Hypothalamus (tissue), 51 donors: ENCODE data around the gene IGSF10.

Source experiments
- DNase-seq, 51 donors: peaks; one replicate each; lab custom pipeline; 2025; lab: John Stamatoyannopoulos, UW

Gene IGSF10

GRCh38 chr3:151462278-151462780 is 1.5 kb upstream of the IGSF10 start:
- DNase-seq = no peak

GRCh38 chr3:151460228-151460627 is 633 bp downstream of the IGSF10 start:
- no peak for DNase-seq

- DNase-seq = no peak
Measured at GRCh38 chr3:151459358-151459757, 1.5 kb downstream of the IGSF10 start.

- no peak for DNase-seq
Measured at GRCh38 chr3:151456065-151456464, 4.8 kb downstream of the IGSF10 start.

DNA sequence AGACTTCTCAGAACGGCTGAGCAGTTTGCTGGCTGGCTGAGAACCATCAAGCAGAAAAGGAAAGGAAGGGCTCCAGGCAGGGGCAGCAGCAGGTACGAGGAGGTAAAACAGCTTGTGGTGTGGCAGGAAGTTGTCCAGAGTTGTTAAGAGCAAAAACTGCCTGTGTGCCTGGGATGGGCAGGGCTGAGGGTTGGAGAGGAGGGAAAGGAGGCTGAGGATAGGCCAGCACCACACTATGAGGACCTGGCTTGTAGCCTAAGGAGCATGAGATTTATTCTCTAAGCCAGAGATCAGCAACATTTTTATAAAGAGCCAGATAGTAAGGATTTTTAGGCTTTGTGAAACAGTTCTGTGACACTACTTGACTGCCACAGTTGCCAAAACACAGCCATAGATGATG is 8.0 kb downstream of the IGSF10 start:
- no peak for DNase-seq

DNA sequence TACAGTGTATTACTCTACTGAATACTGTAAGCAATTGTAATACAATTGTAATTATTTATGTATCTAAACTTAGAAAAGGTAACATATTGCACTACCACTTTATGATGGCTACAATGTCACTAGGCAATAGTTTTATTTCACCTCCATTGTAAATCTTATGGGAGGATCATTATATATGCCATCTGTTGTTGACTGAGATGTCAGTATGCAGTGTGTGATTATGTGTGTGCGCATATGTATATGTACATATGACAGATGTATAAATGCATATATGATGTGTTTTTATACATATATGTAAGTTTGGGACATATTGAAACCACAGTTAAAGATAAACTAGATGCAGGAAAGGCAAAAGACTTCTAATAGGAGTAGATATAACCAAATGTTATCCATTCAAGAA is 8.5 kb downstream of the IGSF10 start:
- DNase-seq = no peak

GRCh38 chr3:151446002-151446340 is 14.9 kb downstream of the IGSF10 start:
- DNase-seq = no peak

GRCh38 chr3:151445273-151446001 is 15.4 kb downstream of the IGSF10 start:
- DNase-seq = no peak

DNA sequence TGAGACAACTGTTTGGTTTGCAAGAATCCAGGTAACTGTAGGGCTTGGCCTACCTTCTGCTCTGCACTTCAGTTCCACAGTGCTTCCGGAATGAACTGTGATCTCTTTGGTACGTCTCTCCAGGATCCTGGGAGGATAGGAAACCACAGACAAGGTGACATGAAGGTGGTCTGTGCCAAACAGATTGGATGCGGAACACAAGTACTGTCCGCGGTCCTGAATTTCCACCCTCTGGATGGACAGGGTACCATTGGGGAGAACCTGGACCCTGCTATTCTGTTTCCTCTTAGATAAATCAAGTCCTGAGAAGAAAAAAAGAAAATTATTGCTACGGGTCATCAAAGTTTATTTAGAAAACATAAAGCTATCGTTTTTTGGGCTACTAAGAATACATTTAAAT is 17.3 kb downstream of the IGSF10 start:
- no peak for DNase-seq

DNA sequence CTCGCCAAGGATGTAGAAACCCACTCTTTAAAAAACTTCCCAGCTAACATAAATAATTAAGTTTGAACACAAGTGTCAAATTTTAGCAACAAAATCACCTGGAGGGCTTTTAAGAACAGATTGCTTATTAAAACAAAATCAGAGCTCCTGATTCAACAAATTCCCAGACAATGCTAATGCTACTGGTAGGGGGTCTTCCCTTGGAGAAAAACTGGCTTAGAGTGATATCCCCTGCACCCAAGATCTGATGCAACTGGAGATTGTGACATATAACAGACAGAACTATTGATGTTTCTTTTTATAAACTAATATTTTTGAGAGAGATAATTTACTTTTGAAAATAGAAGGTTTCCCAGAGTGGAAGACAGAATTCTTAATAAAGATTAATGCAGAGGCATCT is 19.9 kb downstream of the IGSF10 start:
- no peak for DNase-seq

DNA sequence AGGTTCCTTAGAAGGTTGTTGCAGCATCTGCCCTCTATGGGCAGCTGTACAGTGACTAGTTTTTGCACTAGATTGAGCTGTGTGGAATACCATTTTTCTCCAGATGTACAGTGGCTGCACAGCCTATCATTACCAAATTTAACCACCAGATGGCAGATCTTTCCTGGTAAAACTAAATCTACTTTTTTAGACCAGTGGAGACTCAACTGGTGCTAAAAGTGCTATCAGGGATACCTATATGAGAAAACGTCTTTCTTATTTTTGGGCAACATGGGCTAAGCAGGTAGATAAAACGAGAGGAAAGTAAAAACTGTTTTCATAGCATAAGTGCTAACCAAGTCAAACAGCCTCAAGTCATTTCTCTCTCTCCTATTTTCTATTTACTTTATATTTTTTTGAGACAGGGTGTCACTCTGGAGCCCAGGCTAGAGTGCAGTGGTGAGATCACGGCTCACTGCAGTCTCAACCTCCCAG is 21.2 kb downstream of the IGSF10 start:
- DNase-seq = peak in 2 of 51 donors; percentile 40 to 49

- no peak for DNase-seq
Measured at GRCh38 chr3:151437906-151438305, 23.0 kb downstream of the IGSF10 start.

DNA sequence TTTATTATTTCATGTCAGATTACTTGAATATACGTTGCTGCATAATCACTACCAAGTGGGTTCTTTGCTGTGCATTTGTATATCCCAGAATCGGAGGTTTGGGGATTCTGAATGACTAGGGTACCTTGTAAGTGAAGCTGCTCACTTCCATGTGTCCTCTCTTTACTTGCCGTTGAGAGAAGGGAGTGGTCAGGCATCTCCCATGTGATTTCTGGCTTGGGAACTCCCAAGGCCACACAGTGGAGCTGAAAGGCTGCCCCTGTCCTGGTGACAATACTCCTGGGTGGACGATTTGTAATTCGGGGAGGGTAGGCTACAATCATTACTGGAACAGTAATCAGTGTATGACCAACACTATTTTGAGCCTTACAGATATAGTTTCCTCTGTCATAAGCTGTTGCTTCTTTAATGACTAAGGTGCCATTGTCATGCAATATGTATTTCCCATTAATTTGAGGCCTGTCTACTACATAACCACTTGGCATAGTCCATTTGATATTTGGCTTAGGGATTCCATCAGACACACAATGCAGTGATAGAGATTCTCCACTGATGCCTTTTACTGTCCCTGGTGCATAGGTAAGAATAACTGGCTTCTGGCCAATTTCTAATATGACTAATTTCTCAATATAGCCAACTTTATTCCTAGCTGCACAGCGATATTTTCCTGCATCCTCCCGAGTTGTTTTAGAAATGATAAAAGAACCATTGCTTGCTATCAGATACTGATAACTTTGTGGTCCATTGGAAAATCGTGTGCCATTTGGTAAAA is 24.0 kb downstream of the IGSF10 start:
- no peak for DNase-seq

GRCh38 chr3:151434151-151434890 is 26.5 kb downstream of the IGSF10 start:
- DNase-seq = no peak

GRCh38 chr3:151432616-151433372 is 28.1 kb downstream of the IGSF10 start:
- DNase-seq = no peak

- DNase-seq = no peak
Measured at GRCh38 chr3:151431940-151432339, 28.9 kb downstream of the IGSF10 start.

DNA sequence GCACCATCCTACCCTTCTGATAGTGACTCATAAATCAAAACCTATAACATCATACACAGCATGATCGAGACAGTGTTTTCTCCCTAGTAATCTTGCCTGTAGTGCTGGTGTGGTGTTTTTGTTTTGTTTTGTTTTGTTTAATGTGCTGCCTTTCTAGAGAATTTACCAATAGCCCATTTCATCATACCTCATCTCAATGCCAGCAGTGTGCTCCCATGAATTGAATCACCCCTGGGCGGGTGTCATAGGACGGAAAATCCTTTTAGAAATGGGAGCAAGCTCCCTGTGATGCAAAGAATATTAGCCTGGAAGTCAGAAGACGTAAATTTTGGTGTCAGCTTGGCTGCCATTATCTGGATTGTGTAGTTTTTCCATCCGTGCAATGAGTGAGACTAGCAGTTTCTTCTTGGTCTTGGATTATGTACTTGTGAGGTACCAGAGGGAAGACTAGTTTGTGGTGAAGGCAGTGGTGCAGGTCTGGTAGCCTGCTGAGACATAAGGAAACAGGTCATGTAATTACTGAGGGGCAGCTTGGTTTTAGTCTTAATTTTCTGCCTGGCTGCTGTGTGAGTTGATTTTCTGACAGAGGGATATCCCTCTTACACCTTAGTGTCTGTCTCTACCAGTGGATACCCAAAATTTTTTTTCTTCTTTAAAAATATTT is 29.9 kb downstream of the IGSF10 start:
- DNase-seq = no peak

GRCh38 chr3:151428386-151428785 is 32.5 kb downstream of the IGSF10 start:
- DNase-seq = no peak

DNA sequence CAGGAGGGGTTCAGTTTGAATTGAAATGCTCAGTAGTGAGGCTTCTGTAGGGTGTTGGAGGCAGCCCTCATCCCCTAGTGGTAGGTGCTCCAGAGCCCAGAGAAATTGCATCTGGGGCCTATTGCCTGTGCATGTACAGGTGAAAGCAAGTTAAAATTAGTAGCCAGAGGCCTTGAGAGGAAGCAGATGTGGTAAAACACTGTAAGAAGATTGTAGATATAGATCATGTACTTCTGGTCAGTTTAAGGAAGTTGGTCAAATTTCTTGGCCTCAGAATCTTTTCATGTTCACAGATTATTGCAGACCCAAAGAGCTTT is 34.6 kb downstream of the IGSF10 start:
- DNase-seq = no peak

DNA sequence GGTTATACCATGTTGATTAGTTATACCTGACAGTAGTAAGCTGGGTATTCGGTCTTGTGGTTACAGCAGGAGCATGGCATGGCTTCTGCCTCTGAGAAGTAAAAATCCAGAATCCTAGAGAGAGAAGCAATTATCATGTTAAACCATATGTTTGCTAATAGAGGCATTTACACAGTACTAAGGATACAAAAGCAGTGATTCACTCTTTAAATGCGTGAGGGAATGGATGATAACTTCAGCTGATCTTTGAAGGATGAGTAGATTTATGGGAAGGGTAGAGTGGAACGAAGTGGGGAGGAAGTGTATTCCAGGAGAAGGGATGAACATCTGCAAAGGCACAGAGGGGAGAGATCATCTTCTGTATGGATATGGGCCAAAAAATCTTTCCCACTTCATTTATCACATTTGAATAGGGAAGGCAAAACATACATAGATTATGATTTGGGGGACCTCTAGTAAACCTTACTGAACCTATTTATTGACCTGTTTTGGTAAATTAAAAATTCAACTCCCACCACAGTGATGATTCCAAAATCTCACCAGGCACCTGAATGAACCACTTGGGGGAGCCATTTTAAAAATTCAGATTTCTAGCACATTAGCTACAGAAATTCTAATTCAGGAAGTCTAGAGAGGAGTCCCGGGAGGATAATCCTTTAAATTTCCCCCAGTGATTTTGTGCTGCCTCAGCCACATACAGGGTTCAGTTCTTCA is 35.1 kb downstream of the IGSF10 start:
- no peak for DNase-seq
